IPS-18c (cell line): Measurements from ENCODE around the gene ZDHHC16.
A peak's percentile ranks its signal among the peaks of the same experiment; 100 is the strongest.
"Not testable (repeated sequence)": the region's sequence is repeated elsewhere in the genome, so short reads cannot be mapped to it uniquely, and the experiment has no call there.

Experiments used
- H3K4me3 ChIP-seq: 2 replicates; pipeline ENCODE4 v1.7.0; 2013; ENCODE audit warnings: low read depth, mild to moderate bottlenecking, low read length, moderate library complexity; ENCODE audit not compliant: insufficient read depth
- H3K9me3 ChIP-seq: one replicate; pipeline ENCODE4 v1.6.1; 2013; ENCODE audit warnings: mild to moderate bottlenecking, low read length, moderate library complexity; ENCODE audit not compliant: control insufficient read depth, insufficient read depth

Gene ZDHHC16

GRCh38 chr10:97445722-97446639 lies at the start of gene ZDHHC16, which contains the start of gene EXOSC1:
Gene ZDHHC16, plus strand, starts transcription at chr10:97446175. Its CDS starts 5,501 bp downstream, at chr10:97451676.
Gene EXOSC1, minus strand, starts transcription at chr10:97446006. Its CDS starts 21 bp downstream, at chr10:97445985.
- Histone ChIP-seq H3K4me3 (peak within 1 kb of the TSS; percentile 99), H3K9me3 (no peaks in the 10 kb centered on the region)

GRCh38 chr10:97399843-97400545 lies 46.0 kb upstream of the ZDHHC16 start:
- Histone ChIP-seq H3K4me3 (peak overlapping the region; percentile 74), H3K9me3 (no peaks in the 10 kb centered on the region)

GRCh38 chr10:97400665-97401454 lies 45.1 kb upstream of the ZDHHC16 start, which contains the start of gene RRP12:
Gene RRP12, minus strand, starts transcription at chr10:97401340. Its CDS starts 109 bp downstream, at chr10:97401231.
- no peaks in the 10 kb centered on the region for H3K9me3 ChIP-seq
- peak within 1 kb of the TSS; percentile 74 for H3K4me3 ChIP-seq

GRCh38 chr10:97401455-97401919 lies 44.5 kb upstream of the ZDHHC16 start:
- Histone ChIP-seq H3K4me3 (no peak overlapping the region; the same call in 1 of the 2 replicates), H3K9me3 (no peaks in the 10 kb centered on the region)

- Histone ChIP-seq H3K4me3 (no peak overlapping the region), H3K9me3 (no peaks in the 10 kb centered on the region)
Measured at GRCh38 chr10:97404044-97404443, 41.9 kb upstream of the ZDHHC16 start.

GRCh38 chr10:97406064-97406463 lies 39.9 kb upstream of the ZDHHC16 start:
- Histone ChIP-seq H3K9me3 (no peaks in the 10 kb centered on the region), H3K4me3 (no peak overlapping the region)

- not testable (repeated sequence) for H3K4me3 ChIP-seq, H3K9me3 ChIP-seq
Measured at GRCh38 chr10:97406483-97406882, 39.5 kb upstream of the ZDHHC16 start.

GRCh38 chr10:97407211-97407951 lies 38.6 kb upstream of the ZDHHC16 start:
- Histone ChIP-seq H3K9me3 (no peaks in the 10 kb centered on the region), H3K4me3 (peak overlapping the region; percentile 38; the same call in 1 of the 2 replicates)

- Histone ChIP-seq H3K4me3 (no peak overlapping the region), H3K9me3 (no peaks in the 10 kb centered on the region)
Measured at GRCh38 chr10:97407952-97408248, 38.1 kb upstream of the ZDHHC16 start.

- no peak overlapping the region for H3K4me3 ChIP-seq
- H3K9me3 ChIP-seq: no peaks in the 10 kb centered on the region
Measured at GRCh38 chr10:97408496-97408992, 37.4 kb upstream of the ZDHHC16 start.

- Histone ChIP-seq H3K9me3 (no peaks in the 10 kb centered on the region), H3K4me3 (no peak overlapping the region)
Measured at GRCh38 chr10:97411406-97411805, 34.6 kb upstream of the ZDHHC16 start.

GRCh38 chr10:97412891-97413304 lies 33.1 kb upstream of the ZDHHC16 start:
- H3K9me3 ChIP-seq: no peaks in the 10 kb centered on the region
- no peak overlapping the region for H3K4me3 ChIP-seq

- Histone ChIP-seq H3K4me3 (no peak overlapping the region), H3K9me3 (no peaks in the 10 kb centered on the region)
Measured at GRCh38 chr10:97416565-97416964, 29.4 kb upstream of the ZDHHC16 start.

GRCh38 chr10:97423757-97424098 lies 22.2 kb upstream of the ZDHHC16 start:
- H3K4me3 ChIP-seq: not testable (repeated sequence)

GRCh38 chr10:97425964-97426775 lies 19.8 kb upstream of the ZDHHC16 start, which contains the start of gene PGAM1:
Gene PGAM1, plus strand, starts transcription at chr10:97426191. Its CDS starts 117 bp downstream, at chr10:97426308.
- H3K4me3 ChIP-seq: peak within 1 kb of the TSS; percentile 77
- no peaks in the 10 kb centered on the region for H3K9me3 ChIP-seq

More at GRCh38 chr10:97423757-97424098, 22.2 kb upstream of the ZDHHC16 start:
- not testable (repeated sequence) for H3K9me3 ChIP-seq
